Skeletal muscle satellite cell (primary cell): ENCODE data around the gene TUBB4A.

ENCODE experiments used
- H3K27me3 ChIP-seq: 2 replicates; pipeline ENCODE4 v1.7.0; 2013; ENCODE audit warnings: low read length; ENCODE audit not compliant: control insufficient read depth, insufficient read depth
- H3K36me3 ChIP-seq: 2 replicates; pipeline ENCODE4 v1.7.0; 2013; ENCODE audit warnings: mild to moderate bottlenecking, control low read depth, low read length; ENCODE audit not compliant: insufficient read depth
- H3K4me1 ChIP-seq: 2 replicates; pipeline ENCODE4 v1.7.0; 2013; ENCODE audit warnings: low read length; ENCODE audit not compliant: control insufficient read depth, insufficient read depth
- H3K4me2 ChIP-seq: 2 replicates; pipeline ENCODE4 v1.7.0; 2013; ENCODE audit warnings: mild to moderate bottlenecking, low read length
- H3K4me3 ChIP-seq: 2 replicates; pipeline ENCODE4 v1.7.0; 2013; ENCODE audit warnings: low read length
- H3K9ac ChIP-seq: 2 replicates; pipeline ENCODE4 v1.7.0; 2013; ENCODE audit warnings: mild to moderate bottlenecking, low read depth, low read length, moderate library complexity
- H3K9me3 ChIP-seq: replicated peaks from 2 replicates; pipeline ENCODE4 v1.7.0; 2013; ENCODE audit warnings: mild to moderate bottlenecking, control low read depth, low read length

The TUBB4A gene

GRCh38 chr19:6459262-6460098 is 42.6 kb downstream of the TUBB4A start, which contains the start of gene SLC25A23:
TSS of gene SLC25A23 (minus strand) at chr19:6459792. CDS start at chr19:6459628, 164 bp downstream.
- peak within 1 kb of the TSS; percentile 30 for H3K9ac ChIP-seq

GRCh38 chr19:6458695-6459261 is 43.3 kb downstream of the TUBB4A start:
- H3K9ac ChIP-seq: no peak overlapping the region

More at GRCh38 chr19:6459262-6460098, 42.6 kb downstream of the TUBB4A start, which contains the start of gene SLC25A23:
- Histone ChIP-seq H3K4me1 (peaks cover 5% of the 10 kb centered on the region), H3K27me3 (peaks cover 17% of the 10 kb centered on the region), H3K4me3 (peak within 1 kb of the TSS; percentile 74), H3K9me3 (no peaks in the 10 kb centered on the region), H3K4me2 (peak within 1 kb of the TSS; percentile 80), H3K36me3 (no peaks in the 10 kb centered on the region)

GRCh38 chr19:6457958-6458694 is 44.0 kb downstream of the TUBB4A start:
- no peak overlapping the region for H3K4me2 ChIP-seq
- peaks cover 10% of the 10 kb centered on the region for H3K27me3 ChIP-seq
- no peak overlapping the region for H3K4me3 ChIP-seq
- H3K4me1 ChIP-seq: peaks cover 5% of the 10 kb centered on the region
- no peak overlapping the region for H3K9ac ChIP-seq
- H3K9me3 ChIP-seq: no peaks in the 10 kb centered on the region
- no peaks in the 10 kb centered on the region for H3K36me3 ChIP-seq

More at GRCh38 chr19:6458695-6459261, 43.3 kb downstream of the TUBB4A start:
- Histone ChIP-seq H3K36me3 (no peaks in the 10 kb centered on the region), H3K4me3 (peak overlapping the region; percentile 74), H3K4me1 (peaks cover 5% of the 10 kb centered on the region), H3K4me2 (peak overlapping the region; percentile 80), H3K27me3 (peaks cover 11% of the 10 kb centered on the region), H3K9me3 (no peaks in the 10 kb centered on the region)

GRCh38 chr19:6455924-6456323 is 46.2 kb downstream of the TUBB4A start:
- Histone ChIP-seq H3K9me3 (no peaks in the 10 kb centered on the region), H3K4me1 (peaks cover 5% of the 10 kb centered on the region), H3K4me2 (no peak overlapping the region), H3K36me3 (no peaks in the 10 kb centered on the region), H3K27me3 (peaks cover 7% of the 10 kb centered on the region), H3K4me3 (no peak overlapping the region), H3K9ac (no peak overlapping the region)

- no peaks in the 10 kb centered on the region for H3K4me1 ChIP-seq
- H3K27me3 ChIP-seq: peaks cover 7% of the 10 kb centered on the region
- no peak overlapping the region for H3K4me2 ChIP-seq
- no peak overlapping the region for H3K9ac ChIP-seq
- no peaks in the 10 kb centered on the region for H3K36me3 ChIP-seq
- H3K4me3 ChIP-seq: no peak overlapping the region
- H3K9me3 ChIP-seq: no peaks in the 10 kb centered on the region
Observed at GRCh38 chr19:6453951-6454565, 48.1 kb downstream of the TUBB4A start.

- Histone ChIP-seq H3K4me1 (no peaks in the 10 kb centered on the region), H3K36me3 (no peaks in the 10 kb centered on the region), H3K4me2 (no peak overlapping the region), H3K27me3 (no peaks in the 10 kb centered on the region), H3K9me3 (no peaks in the 10 kb centered on the region), H3K4me3 (no peak overlapping the region), H3K9ac (no peak overlapping the region)
Observed at GRCh38 chr19:6452899-6453298, 49.2 kb downstream of the TUBB4A start.

- no peak overlapping the region for H3K9ac ChIP-seq
- H3K27me3 ChIP-seq: no peaks in the 10 kb centered on the region
- no peaks in the 10 kb centered on the region for H3K4me1 ChIP-seq
- no peak overlapping the region for H3K4me2 ChIP-seq
- no peaks in the 10 kb centered on the region for H3K9me3 ChIP-seq
- H3K36me3 ChIP-seq: no peaks in the 10 kb centered on the region
- H3K4me3 ChIP-seq: no peak overlapping the region
Observed at GRCh38 chr19:6452223-6452614, 49.9 kb downstream of the TUBB4A start.

GRCh38 chr19:6451583-6452222 is 50.4 kb downstream of the TUBB4A start:
- Histone ChIP-seq H3K4me3 (no peak overlapping the region), H3K36me3 (no peaks in the 10 kb centered on the region), H3K4me1 (no peaks in the 10 kb centered on the region), H3K4me2 (no peak overlapping the region), H3K27me3 (no peaks in the 10 kb centered on the region), H3K9me3 (no peaks in the 10 kb centered on the region), H3K9ac (no peak overlapping the region)

GRCh38 chr19:6450166-6450565 is 51.9 kb downstream of the TUBB4A start:
- no peaks in the 10 kb centered on the region for H3K36me3 ChIP-seq
- no peaks in the 10 kb centered on the region for H3K4me1 ChIP-seq
- no peak overlapping the region for H3K4me3 ChIP-seq
- no peak overlapping the region for H3K9ac ChIP-seq
- H3K4me2 ChIP-seq: no peak overlapping the region
- H3K9me3 ChIP-seq: no peaks in the 10 kb centered on the region
- no peaks in the 10 kb centered on the region for H3K27me3 ChIP-seq

- H3K4me3 ChIP-seq: no peak overlapping the region
- H3K9ac ChIP-seq: no peak overlapping the region
- no peaks in the 10 kb centered on the region for H3K9me3 ChIP-seq
- no peaks in the 10 kb centered on the region for H3K4me1 ChIP-seq
- no peaks in the 10 kb centered on the region for H3K36me3 ChIP-seq
- H3K4me2 ChIP-seq: no peak overlapping the region
- H3K27me3 ChIP-seq: no peaks in the 10 kb centered on the region
Observed at GRCh38 chr19:6448045-6448444, 54.1 kb downstream of the TUBB4A start.

GRCh38 chr19:6446452-6446851 is 55.7 kb downstream of the TUBB4A start:
- no peak overlapping the region for H3K9ac ChIP-seq
- H3K4me3 ChIP-seq: no peak overlapping the region
- no peaks in the 10 kb centered on the region for H3K9me3 ChIP-seq
- no peaks in the 10 kb centered on the region for H3K27me3 ChIP-seq
- H3K4me2 ChIP-seq: no peak overlapping the region
- H3K4me1 ChIP-seq: no peaks in the 10 kb centered on the region
- H3K36me3 ChIP-seq: no peaks in the 10 kb centered on the region
